ENCODE results near the gene SMCP. TPM values are rescaled to one million over a fixed set of nuclear protein-coding genes. Genes with fewer than 3 reads are reported as not detected.

The SMCP gene
- total RNA-seq, 1 experiment from 2014 or later = not detected

DNA sequence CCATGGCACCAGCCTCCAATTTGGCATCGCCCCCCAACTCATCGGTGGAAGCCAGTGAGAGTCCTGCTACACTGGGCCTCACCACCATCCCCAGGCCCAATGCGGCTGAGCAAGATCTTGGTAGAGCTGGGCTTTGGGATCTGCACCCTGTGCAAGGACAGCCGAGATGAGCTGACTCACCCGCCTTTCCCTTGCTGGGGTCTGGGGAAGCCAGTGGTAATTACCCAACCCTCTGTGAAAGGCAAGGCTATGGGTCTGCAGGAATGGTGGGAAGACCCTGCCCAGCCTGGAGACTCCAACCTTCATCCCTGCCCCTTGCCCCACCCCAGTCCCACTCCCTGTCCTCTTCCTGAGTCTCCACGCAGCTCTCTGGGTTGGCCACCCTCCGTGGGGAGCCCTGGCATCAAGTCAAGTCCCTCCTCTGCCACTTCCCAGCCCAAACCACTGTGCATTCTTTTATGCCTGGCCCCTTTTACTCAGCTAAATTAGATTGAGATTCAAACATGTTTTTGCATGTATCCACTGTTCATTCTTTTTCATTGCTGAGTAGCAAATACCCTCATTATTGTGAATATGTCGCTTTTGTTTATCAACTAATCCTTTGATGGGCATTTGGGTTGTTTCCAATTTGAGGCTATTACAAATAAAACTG is 8.8 kb downstream of the SMCP start:
- peak; percentile 25 for DNase-seq (ENCODE audit: low read depth)

DNA sequence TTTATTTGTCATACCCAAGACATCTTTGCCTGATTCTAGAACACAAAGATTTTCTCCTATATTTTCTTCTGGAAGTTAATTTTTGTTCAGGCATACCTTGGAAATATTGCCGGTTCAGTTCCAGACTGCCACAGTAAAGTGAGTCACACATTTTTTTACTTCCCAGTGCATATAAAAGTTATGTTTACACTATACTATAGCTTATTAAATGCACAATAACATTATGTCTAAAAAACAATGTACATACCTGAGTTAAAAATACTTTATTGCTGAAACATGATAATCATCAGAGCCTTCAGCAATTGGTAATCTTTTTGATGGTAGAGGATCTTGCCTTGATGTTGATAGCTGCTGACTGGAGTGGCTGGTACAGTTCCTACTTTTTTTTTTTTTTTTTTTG is 10.0 kb downstream of the SMCP start:
- DNase-seq (ENCODE audit: low read depth) = no peak

DNA sequence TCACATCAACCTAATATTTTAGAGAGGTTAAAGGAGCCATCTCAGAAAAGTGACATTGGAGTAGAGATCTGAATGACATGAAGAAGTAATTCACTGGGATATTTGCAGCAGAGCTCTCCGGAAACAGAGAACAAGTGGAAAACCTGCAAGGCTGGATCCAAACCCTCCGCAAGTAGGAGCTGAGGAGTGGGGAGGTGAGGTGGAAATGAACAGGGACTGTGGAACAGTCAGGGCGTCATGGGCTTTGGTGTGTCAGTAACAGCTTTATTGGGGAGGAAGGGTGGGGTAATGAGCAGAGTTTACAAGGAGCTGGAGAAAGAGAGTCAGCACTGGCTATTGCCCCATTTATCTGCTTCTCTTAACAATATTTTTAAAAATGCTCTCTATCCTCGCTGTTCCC is 20.9 kb downstream of the SMCP start:
- no peak for DNase-seq (ENCODE audit: low read depth)

DNA sequence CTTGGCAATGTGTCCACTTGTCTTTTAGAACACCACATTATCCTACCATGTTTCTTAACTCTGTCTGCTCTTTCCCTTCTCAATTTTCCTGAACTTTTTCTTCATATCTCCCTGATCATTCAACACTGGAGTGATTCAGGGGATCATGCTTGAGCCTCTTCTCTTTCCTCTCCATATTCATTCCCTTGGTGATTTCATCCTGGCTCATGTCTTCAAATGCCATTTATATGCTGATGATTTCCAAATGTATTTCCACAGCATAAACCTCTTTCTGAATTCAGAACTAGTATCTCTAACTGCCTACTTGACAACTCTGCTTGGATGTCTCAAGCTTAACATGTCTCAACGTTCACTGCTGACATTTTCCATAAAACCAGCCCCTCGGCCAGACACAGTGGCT is 21.8 kb downstream of the SMCP start:
- no peak for DNase-seq (ENCODE audit: low read depth)

DNA sequence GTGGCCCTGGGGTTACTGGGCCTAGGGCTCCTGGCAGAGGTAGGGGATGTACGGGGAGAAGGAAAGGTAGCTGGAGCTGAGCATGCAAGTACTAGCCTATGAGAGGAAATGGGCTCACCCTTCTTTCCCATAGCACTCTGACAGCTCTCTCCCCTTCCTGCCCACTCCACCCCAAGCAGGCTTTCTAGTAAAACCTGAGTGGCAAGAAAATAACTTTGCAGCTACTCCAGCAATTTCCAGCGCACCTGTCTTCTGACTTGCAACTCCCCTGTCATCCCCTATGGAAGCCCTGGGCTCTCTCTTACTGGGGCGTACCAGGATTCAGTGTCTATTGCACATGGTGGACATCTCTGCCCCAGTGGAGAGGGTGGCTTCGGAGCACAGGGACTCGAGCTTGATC is 23.5 kb downstream of the SMCP start:
- DNase-seq (ENCODE audit: low read depth) = no peak

DNA sequence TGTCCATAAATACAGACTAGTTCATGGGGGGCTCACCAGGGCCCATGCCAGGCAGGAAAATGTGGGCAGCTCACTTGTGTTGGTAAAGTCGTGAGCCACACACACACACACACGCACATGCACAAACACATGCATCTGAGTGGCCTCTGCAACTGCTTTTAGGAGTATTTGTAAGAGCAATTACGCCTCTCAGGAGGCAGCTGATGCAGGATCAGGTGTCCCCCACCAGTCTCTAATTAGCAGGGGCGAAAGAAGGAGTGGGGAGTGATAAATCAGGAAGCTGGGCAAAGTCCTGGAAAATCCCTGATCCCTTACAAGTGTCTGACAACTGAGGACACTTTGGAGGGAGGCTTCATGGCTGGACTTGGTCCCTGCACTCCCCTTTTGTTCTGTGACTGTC is 24.5 kb downstream of the SMCP start:
- DNase-seq (ENCODE audit: low read depth) = no peak

DNA sequence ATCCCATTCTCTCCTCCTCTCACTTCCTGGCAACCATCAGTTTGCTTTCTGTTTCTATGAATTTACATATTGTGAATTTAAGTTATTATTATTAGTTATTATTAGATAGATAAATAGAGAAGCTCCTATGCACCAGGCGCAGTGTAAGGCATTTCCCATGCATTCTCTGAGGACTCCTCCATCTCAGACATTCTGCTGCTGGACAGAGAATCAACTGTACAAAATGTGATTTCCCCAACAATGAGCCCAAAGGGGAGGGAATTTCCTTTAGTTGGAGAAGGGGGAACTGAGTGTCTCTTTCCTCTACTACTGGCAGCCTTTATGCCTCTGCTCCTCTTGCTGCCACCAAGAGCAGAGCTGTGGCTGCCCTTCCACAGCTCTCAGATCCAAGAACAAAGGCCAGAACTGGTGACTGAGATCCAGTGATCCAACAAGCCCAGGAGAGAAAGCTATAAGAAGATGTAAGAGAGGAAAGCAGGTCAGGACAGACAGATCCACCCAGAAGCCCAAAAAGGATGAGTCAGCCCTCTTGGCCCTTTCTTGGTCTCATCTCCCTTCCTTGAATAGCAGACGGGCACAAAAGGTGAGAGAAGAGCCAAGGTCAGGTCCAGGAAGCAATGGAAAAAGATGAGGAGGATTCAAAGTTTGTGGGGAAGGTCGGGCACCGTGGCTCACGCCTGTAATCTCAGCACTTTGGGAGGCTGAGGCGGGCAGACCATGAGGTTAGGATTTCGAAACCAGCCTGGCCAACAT is 26.7 kb downstream of the SMCP start:
- no peak for DNase-seq (ENCODE audit: low read depth)

DNA sequence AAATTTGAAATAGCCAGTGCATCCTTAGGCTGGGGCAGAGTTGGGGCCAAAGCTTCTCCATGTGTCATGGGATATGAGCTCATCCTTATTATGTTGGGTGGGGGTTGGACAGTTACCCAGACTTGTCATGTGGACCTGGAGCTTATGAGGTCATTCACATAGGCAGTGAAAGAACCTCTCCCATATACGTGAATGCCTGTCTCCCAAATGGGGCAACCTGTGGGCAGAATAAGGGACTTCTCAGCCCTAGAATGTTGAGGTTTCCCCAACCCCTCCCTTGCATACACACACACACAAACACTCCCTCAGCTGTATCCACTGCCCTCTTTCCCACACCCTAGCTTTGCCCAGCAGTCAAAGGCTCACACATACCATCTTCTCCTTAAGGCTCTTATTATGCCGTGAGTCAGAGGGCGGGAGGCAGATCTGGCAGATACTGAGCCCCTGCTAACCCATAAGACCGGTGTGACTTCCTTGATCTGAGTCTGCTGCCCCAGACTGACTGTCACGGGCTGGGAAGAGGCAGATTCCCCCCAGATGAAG is 28.0 kb downstream of the SMCP start:
- peak; percentile 93 for DNase-seq (ENCODE audit: low read depth)

DNA sequence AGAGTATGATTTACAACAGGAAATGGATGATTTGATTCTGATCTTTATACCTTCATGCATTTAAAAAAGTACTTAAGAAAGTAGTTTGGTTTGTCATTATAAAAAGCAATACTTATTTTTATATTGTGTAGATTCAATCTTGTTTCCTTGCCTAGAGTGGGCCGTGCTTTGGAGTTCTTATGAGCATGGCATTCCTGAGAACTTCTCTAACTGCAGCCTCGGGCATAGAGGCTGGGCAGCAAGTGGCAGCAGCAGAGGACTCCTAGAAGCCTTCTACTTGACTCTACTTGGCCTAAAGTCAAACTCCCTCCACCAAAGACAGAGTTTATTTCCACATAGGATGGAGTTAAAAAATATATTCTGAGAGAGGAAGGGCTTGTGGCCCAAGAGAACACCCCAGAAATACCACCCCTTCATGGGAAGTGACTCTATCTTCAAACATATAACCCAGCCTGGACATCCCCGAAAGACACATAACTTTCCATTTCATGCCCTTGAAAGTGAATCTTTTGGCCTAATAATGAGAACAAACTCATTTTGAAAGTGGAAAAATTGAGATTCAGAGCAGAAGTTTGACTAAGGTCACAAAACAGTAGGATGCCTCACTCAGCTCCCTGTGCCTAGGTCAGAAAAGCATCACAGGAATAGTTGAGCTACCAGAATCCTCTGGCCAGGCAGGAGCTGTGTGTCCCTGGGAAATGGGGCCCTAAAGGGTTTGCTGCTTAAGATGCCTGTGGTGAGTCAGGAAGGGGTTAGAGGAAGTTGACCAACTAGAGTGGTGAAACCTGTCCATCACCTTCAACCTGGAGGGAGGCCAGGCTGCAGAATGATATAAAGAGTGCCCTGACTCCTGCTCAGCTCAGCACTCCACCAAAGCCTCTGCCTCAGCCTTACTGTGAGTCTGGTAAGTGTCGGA is 29.8 kb downstream of the SMCP start, which contains the start of gene IVL:
Gene IVL, plus strand, starts transcription at position 861 of the 916 bp plus-strand sequence. CDS start 1,252 bp downstream, outside the sequence.
- DNase-seq (ENCODE audit: low read depth) = peak; percentile 42

DNA sequence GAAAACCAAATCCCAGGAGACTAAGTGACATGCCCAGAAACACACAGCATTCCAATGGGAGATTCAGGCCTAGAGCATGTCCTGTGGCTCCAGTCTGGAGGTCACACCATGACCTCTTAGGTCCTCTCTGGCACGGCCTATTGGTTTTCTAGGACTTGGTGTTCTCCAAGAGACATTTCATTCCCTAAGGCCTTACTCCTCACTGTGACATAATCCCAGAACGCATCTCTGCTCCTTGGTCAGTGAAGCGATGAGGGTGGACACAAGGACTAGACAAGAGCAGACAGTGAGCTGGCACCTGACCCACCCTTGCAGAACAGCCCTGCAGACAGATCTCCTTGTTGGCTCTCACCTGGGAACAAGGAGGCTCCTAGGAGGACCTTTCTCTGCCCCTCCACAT is 31.1 kb downstream of the SMCP start:
- DNase-seq (ENCODE audit: low read depth) = no peak

DNA sequence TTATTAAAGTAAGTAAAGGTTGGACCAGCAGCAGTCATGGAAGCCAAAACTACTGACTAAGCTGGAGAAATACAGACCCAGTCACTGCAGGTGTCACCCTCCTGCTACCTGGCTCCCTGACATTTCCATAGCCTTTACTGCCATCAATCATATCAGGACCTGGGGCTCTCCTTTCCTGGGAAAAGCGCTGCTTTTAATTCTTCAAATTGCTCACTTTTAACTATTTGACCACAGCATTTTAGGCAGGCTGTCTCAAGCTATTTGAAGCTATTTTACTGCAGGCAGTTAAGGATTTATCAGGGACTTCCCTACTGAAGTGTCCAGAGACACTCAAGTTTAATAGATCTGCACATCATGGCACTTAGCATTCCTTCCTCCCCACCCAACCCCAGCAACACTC is 34.3 kb downstream of the SMCP start:
- DNase-seq (ENCODE audit: low read depth) = no peak

DNA sequence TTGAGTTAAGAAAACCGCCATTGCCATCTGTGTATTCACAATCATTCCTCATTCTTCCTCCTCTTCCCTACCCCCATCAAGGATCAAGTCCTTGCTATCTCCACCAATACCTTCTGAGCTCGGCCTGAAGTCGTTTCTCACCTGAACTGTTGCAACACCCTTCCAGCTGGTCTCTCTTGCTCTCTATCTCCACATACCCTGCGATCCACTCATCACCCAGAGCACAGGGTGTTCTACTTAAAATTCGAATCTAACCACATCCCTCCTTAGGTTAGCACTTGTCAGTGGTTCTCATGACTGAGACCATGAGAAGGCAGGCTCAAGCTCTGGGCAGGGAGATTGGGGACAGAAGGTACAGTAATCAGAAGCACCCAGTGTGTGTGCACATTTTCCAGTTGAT is 34.8 kb downstream of the SMCP start:
- no peak for DNase-seq (ENCODE audit: low read depth)

DNA sequence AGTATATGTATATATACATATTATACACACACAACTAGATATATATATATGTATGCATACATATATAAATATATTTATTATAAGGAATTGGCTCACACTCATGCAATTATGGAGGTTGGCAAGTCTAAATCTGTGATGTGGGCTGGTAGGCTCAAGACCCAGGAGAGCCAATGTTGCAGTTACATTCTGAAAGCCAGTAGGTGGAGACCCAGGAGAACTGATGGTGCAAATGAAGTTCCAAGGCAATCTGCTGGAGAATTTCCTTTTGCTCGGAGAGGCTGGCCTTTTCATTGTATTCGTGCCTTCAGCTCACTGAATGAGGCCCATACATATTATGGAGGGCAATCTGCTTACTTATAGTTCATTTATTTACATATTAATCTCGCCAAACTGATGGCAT is 39.7 kb downstream of the SMCP start:
- DNase-seq (ENCODE audit: low read depth) = no peak

DNA sequence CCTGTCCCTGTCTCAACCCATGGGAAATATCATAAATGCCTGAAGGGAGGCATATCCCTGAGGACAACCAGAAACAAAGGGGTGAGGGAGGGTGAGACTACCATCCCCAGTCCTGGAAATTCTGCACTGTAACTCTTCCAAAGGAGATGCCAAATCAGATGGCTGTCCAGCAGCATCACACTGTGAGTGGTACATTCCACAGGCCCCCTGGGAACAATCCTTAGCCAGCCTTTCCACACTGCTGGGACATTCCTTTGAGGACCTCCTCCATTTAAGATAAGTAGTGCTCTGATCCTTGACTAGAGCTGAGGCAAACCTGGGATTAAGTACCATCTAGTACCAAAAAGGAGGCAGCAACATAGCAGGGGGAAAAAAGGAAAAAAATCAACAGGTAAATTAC is 40.9 kb downstream of the SMCP start:
- no peak for DNase-seq (ENCODE audit: low read depth)

DNA sequence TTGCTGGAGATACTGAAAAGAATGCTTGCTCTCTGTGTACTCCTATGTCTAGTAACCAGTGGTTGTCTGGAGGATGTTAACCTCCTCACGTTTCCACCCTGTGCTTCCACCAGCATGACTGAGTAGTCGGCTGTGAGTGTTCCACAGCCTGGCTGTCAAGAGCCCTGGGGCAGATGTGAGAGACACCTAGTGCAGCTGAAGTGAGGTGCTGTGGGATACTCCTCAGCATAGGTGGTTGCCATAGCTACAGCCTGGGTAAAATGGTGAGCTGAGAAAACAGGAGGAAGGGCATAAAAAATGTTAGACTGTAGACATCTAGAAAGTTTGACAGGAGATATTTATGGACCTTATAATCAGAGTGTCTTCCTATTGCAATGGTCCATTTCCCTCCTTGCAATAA is 46.1 kb downstream of the SMCP start:
- DNase-seq (ENCODE audit: low read depth) = no peak

DNA sequence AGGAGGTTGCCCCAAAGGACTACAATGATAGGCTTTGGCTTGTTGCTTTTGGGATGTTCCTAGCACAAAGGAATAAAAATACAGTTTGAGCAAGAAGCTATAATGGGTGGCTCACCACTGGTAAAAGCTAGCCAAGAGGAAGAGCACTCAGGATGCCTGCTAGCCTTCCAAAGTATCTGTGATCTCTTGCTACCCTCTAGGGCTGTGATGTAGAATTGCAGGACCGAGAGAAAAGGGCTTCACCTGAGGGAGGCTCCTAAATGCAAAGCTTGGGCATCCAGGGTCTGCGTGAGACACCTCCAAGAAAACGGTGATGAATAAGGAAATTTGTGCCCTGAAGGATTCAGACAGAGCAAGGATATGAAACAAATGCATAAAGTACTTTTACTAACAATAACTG is 48.0 kb downstream of the SMCP start:
- DNase-seq (ENCODE audit: low read depth) = peak; percentile 23

DNA sequence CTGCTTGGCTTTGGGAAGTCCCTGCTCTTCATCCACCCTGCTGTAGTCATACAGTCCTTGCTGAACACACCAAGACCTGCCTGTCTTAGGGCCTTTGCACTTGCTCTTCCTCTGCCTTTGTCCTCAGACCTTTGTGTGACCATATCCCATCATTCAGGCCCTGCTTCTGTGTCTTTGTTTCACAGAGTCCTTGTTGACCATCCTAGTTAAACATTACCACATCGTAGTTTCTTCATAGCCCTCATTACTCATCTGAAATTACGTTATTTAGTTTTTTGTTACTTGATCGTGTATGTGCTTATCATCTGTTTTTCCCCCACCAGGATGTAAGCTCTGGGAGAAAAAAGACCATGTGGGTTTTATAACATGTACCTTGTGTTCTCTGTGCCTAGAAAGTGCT is 50.5 kb downstream of the SMCP start:
- no peak for DNase-seq (ENCODE audit: low read depth)

DNA sequence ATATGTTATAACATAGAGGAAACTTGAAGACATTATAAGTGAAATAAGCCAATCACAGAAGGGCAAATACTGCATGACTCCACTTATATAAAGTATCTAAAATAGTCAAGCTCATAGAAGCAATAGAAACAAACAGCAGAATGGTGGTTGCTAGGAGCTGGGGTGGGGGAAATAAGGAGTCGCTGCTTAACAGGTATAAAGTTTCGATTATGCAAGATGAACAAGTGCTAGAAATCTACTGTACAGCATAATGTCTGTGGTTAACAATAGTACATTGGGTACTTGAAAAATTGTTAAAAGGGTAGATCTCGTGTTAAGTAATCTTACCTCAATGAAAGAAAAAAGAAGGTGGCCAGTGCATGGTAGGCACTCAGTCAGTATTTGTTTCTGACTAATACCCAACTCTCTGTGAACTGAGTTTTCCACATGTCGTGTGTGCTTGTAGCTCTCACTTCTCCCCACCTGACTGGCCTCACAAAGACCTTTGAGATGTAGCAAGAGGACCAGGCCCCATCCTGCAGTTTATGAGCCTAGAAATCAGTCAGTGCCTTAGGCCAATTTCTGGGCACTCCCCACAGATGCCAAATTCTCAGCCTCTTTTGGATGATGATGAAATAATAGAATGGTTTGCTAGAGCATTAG is 54.2 kb downstream of the SMCP start:
- DNase-seq (ENCODE audit: low read depth) = no peak

DNA sequence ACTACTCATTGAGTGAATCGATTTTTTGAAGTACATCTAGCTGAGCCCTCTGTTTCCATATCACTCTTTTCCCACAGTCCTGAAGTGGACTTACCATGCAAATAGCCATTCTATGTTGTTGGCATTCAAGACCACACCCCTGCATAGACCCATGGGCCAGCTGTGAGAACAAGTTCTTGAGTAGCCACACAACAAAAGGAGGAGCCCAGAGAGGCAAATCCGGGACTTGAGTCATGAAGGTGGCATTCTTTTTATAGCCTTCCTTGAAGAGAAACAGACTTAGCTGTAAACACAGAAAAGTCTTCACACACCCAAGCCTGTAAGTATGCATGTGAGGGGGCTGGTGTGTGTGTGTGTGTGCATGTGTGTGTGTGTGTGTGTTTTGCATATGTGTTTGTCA is 55.1 kb downstream of the SMCP start:
- no peak for DNase-seq (ENCODE audit: low read depth)

Data from Daoy (cell line).